GM18907 (cell line): ENCODE measurements around the gene PLCB4.
"Not testable (repeated sequence)": the region's sequence is repeated elsewhere in the genome, so short reads cannot be mapped to it uniquely, and the experiment has no call there.

Source experiments
- ATAC-seq: cut with Tn5 transposase; IDR thresholded peaks from one replicate; pipeline ENCODE4 v1.9.1; 2021; ENCODE audit warnings: mild to moderate bottlenecking, moderate library complexity; ENCODE audit not compliant: unreplicated experiment

Gene PLCB4

DNA sequence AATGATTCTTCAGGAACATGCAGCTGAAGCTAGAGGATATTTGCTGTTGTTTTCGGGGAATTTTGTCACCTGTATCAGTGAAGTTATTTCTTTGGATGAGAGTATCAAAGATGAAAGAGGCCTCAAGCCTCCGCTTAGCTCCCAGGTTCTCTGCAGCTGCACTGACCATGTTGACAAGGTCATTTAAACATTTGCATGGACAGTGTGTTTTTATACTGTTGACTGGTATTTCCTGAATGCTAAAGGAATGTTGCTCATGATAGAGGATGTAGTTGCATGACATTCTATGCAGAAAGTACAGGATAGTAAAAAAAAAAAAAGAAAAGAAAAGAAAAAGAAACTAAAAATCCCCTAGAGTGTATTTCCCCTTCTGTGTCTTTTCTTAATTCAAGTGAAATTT, 279.9 kb downstream of the PLCB4 start:
- ATAC-seq: no peak

DNA sequence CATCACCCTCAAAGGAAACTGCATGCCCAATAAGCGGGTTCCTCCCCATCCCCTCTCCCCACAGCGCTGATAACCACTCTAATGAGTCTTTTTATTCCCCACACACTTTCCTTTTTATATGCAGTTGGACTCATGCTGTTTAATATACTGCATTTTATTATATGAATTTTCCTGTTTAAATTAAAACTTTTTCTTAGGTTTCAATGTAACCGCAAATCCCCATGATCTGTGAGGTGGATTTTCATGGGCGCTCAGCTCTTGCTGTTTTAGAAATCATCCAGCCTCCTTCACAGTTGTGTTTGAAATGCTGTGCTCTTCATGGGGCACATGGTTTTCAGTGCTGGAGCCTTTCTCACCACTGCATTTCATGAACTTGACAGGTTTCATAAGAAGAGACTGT, 280.4 kb downstream of the PLCB4 start:
- no peak for ATAC-seq

DNA sequence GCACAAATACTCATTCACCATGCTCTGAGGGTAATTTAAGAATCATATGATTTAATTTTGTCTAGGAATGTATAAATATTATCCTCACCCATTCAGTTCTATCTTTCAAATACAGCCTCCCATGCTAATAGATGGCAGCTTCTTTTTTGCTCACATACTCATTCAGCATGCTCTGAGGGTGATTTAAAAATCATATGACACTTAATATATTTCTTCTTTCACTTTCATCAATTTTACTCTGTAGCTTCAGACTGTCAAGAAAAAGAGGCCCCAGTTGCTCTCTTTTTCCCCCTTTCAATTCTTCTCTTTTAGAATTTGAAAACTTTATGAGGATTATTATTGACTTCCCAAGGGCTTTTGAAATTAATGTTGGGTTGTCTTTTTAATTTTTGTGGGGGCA, 283.9 kb downstream of the PLCB4 start:
- ATAC-seq: no peak

DNA sequence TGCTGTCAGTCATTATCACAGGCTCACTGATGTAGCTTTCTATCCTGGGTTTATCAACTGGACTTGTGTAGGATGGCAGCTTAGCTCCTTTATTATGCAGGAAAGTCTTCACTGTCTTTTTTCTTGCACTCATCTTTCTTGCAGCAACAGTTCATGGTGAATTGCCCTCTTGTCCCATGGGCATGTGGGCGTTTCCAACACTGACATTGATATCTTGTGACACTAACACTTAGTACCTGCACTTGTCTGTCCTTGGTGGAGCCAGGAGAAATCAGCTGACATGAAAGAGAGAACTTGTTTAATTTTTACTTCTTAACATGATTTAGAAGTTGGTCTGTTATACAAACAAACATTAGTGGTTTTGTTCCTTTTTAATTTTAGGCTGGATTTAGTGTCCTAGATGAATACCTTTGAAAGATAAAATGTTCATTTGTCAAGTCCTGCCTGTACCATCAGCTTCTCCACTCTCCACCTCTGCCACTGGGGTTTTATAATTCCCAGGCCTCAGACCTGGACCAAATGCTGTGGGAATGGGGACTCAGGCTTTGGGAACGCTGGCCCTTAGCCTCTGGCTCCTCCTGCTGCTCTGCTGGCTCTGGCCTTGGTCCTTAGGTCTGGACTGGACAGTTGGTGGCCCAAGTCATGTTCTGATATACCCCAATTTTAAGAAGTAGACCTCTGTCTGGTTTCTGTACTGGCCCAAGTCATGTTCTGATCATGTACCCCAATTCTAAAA, 284.5 kb downstream of the PLCB4 start:
- no peak for ATAC-seq

DNA sequence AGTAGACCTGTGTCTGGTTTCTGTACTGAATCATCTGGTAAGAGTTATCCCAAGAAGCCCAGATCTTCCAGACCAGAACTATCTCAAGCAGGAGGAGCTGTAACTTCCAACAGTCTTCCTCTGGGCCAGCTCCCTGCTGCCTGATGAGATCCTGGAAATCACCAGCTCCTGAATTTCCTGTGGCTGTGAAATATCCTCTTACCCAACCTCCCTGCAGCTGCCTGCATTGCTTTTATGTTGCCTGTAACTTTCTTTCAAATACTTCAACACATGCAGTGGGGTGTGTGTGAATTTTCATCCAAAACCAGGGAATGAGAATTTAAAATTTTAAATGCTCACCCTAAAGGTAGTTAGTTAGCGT, 285.0 kb downstream of the PLCB4 start:
- no peak for ATAC-seq

DNA sequence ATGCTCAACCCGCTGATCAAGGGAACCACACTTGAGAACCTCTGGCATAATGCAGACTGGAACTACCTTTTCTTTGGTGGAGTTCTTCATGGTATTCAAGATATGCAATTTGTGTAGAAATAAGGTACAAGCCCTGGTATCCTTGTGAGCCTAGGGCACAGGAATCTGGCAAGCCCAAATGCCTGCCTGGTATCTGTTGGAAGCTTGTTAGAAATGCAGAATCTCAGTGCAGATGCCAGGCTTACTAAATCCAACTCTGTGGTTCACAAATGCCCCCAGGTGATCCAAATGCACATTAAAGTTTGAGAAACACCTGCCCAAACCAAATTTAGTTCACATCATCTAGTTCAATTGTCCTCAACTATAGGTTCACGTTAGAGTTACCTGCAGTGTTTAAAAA, 285.7 kb downstream of the PLCB4 start:
- no peak for ATAC-seq

DNA sequence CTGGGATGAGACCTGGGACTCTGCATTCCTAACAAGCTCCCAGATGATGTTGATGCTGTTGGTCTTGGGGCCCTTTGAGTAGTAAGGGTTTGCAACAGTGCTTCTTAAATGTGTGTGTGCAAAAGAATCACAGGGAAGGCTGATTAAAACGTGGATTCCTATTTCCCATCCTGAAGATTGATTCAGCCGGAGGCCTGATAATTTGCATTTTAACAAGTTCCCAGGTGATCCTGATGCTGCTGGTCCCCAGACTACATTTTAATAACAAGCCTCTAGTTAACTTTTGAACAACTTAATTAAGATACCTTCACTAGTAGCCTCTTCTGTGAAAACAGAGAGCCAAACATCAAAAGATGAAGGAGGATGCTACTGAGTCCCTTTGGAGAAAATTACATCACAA, 289.1 kb downstream of the PLCB4 start:
- no peak for ATAC-seq

DNA sequence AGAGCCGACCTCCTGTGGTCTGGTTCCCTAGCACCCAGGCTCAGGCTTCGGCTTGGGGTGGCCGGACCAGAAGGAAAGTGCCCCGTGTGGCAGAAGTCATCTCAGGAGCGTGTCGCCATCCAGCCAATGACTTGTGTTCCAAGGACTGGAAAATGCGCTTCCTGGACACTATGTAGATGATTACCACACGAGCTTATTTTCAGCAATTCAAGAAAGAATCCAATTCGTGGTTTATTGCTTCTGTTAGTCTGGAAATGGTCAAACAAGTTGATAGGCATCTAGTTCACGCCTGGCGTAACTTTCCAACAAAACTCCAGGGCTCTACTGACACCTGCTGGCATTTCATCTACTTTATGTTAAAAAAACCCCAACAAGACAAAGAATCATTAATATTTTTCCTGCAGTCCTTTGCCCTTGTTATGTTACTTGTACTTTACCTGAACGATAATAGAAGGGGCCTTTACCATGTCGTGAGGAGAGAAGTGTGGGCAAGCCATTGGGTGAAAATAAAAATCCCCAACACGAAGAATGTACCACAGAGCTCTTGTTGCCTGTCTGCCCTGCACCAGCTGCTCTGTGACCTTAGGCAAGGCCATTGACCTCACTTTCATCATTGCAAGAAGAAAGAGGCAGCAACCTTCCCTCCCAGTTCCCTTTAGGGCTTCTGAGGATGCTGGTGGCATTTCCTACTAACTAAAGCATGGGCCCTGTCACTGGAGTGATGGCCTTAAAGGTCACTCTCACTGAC, 290.8 kb downstream of the PLCB4 start:
- no peak for ATAC-seq

DNA sequence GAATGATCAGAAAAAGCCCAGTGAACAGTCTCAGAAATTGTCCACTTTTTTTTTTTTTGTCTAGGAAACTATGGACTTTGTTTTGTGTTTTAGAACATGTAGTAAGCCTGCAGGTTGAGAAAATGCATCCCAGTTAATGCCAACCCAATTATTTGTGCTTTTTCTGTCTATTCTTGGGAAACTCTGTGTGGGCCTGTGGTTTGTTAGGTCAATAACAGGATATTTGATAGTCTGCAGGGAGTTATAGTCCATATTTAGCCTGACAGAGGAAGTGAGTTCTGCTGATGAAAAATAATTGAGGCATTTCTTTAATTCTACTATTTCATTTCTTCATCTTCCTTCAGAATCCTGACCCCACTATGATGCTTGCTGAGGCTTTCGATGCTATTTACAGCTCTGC, 291.5 kb downstream of the PLCB4 start:
- no peak for ATAC-seq

DNA sequence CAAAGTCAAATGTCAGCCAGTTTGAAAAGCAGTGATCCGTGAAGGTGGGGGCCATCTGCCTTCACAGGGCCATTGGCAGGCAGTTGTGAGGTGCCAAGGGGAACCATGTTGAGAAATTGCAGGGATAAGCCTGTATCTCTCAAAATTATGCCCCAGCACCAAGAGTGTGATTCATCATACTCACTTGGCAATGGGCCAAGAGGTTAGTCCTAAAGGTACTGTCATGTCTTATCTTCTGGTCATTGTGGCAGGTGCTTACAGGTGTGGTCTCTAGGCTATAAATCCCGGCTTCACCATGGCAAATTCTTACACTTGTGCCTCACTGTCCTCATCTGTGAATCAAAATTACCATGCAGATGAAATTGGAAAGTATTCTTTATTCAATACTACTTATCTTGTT, 294.8 kb downstream of the PLCB4 start:
- no peak for ATAC-seq

DNA sequence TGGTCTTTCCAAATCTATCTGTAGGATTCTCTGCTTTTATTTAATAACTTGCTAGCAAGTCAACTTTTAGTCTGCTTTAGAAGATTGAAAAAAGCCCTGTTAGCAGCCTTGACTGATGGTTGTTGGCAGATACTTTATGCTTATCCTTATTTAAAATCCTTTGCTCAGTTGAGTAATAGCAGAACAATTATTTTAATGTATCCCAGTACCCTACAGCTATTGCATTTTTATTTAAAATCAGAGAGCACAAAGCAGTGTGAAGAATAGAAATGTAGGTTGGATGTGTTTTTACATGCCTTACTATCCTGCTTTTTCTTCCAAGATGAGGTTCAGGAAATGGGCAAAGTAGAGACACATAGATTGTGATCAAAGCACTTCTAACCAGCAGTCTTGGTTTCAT, 298.4 kb downstream of the PLCB4 start:
- no peak for ATAC-seq

DNA sequence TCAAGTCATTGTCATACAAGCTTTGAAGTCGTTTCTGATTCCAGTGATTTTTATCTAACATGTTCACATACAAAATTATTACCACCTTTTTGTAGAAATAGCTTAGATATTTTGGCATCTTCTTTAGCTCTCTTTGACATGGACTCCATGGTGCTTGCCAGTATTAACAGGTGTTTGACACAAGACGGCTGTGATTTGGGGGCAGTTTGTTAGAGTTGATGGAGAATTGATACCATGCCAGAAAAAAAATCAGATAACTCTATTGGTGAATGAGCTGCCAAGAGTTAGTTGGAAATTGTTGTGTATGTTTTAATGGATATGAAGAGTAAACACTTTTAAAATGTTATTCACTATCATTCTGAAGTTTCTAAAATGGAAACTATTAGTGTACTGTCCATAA, 298.9 kb downstream of the PLCB4 start:
- ATAC-seq: no peak

DNA sequence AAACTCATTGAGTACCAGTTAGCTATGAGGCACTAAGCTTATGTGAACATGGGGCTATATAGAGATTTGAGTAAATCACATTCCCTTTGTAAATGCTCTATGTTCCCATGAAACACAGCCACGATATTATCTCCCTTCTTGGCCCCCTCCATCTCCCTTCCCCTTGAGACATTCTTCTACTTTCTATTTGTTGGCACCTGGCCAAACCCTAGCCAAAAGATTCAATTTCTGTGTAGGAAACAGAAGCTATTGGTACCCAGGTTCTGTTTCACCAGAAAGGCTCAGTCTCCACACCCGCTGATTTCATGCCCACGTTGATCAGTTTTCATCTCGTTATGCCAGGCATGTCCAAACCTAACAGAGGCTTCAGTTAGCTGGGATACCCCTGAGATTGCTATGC, 300.0 kb downstream of the PLCB4 start:
- no peak for ATAC-seq

DNA sequence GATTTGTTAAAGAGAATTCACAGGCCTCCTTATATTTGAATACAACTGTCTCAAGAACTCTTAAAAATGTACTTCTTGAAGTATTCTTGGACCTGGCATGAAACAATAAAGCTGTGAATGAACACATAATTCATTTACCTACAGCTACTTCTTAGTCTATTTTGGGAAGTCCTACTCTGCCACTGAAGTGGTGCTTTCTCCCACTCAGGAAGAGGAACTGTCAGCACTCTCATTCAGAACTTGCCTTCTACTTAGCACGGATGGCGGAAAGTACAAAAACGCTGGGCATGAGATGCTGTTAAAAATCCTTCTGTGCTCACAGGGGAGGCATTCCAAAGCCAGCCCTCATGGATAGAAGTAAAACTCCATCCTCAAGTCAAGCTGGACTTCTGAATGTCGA, 300.7 kb downstream of the PLCB4 start:
- no peak for ATAC-seq

DNA sequence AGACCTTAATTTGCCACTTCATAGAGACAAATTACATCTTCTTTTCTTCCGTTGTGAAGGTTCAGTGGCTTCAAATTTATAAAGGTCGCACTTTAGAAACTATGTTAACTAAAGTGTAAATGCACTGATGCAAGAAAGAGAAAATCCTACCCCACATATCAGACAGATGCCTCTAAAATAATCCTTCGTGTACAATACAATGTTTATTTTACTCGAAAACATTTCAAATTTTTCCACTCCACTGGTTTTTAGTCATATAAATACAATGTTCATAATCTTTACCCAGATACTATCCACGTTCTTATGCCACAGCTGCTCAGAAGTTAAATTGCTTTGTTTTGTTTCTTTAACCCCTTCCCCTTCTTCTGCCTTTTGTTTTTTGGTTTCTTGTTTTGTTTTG, 305.2 kb downstream of the PLCB4 start:
- no peak for ATAC-seq

DNA sequence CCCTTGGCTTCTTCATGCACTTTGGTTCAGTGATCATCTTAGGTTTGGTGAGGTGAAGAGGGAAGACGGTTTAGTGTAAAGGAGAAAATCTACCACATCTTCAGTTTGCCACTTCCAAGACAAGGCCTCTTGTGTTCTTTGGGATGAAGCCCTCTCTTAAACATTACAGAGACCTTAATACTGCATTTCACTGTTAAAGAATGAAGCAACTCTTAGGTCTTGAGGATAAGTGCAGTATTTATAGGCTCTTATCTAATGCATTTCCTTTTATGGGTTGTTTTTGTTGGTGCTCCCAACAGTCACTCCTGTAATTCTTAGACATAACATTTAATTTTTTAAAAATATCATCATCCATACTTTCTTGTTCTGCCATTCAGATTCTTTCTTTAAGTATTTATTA, 305.6 kb downstream of the PLCB4 start:
- ATAC-seq: no peak

DNA sequence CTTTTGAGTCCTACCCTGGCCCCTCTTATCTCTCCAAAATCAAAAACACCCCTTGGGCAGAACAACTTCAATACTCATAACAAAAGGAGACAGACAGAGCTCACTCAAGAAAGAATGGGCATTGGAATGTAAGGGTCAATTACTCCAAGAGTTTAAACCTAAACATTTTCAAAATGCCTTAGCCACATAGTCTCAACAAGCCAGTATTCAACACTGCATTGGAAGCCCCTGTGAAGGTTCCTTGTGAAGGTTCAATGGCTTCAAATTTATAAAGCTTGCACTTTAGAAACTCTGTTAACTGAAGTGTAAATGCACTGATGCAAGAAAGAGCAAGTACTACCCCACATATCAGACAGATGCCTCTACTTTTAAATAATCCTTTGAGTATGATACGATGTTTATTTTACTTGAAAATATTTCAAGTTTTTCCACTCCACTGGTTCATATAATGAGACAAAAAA, 306.4 kb downstream of the PLCB4 start:
- ATAC-seq: no peak

DNA sequence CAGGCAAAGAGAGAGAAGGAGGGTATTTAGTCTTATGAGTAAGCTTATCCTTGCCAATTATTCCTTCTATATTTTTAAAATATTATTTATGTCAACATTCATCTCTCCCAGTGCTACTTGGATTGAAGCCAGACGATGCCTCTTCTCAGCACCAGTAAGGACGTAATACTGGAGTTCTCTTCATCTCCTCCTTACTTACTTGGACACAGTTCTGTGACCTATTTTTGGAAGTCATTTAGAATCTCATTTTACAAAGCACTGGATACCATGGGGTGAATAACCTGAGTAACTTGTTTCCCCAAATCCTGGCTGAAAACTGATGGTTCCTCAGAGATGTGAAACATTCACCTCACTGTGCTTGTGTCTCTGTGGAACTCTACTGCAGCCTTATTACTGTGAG, 308.1 kb downstream of the PLCB4 start:
- ATAC-seq: no peak

DNA sequence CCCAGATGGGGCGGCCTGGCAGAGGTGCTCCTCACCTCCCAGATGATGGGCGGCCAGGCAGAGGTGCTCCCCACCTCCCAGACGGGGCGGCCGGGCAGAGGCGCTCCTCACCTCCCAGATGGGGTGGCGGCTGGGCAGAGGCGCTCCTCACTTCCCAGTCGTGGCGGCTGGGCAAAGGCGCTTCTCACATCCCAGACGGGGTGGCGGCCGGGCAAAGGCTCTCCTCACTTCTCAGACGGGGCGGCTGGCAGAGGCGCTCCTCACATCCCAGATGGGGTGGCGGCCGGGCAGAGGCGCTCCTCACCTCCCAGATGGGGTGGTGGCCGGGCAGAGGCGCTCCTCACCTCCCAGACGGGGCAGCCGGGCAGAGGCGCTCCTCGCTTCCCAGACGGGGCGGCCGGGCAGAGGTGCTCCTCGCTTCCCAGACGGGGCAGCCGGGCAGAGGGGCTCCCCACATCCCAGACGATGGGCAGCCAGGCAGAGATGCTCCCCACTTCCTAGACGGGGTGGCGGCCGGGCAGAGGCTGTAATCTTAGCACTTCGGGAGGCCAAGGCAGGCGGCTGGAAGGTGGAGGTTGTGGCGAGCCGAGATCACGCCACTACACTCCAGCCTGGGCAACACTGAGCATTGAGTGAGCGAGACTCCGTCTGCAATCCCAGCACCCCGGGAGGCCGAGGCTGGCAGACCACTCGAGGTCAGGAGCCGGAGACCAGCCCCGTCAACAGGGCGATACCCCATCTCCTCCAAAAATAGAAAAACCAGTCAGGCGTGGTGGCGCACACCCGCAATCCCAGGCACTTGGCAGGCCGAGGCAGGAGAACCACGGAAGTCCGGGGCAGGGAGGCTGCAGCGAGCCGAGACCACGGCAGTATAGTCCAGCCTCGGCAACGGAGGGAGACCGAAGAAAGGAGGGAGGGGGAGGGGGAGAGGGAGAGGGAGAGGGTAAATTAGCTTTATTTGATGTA, 316.7 kb downstream of the PLCB4 start:
- not testable (repeated sequence) for ATAC-seq

DNA sequence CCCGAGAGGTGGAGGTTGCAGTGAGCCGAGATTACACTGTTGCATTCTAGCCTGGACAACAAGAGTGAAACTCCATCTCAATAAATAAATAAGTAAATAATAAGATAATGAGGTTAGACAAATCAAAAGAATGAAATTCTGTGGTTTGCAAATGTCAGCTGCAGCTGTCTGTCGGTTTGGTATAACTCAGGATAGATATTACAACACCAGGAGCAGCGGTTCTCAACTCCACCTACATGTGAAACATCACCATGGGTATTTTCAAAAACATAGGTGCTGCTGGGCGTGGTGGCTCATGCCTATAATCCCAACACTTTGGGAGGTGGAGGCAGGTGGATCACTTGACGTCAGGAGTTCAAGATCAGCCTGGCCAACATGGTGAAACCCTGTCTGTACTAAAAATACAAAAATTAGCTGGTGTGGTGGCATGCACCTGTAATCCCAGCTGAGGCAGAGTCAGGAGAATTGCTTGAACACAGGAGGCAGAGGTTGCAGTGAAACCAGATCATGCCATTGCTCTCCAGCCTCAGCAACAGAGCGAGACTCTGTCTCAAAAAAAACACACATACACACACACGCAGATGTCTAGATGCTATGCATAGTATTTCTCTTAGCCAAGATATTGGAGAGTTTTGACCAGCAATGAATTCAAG, 319.4 kb downstream of the PLCB4 start:
- ATAC-seq: no peak

DNA sequence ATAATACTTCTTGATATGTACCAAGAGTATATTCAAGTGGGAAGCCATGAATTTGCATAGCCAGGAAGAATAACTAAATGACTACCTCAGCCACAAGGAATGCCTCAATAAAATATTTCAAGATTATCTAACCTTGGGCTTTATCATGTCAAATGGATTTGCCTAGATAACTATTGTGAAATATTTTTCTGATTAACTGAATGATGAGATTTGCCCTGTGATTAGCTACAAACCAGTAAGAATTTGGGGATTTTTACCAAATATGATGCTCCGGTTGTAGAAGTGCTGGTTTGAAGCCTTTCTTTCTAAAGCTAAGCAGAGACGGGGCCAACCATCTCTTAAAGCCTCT, 319.9 kb downstream of the PLCB4 start:
- ATAC-seq: no peak
